Measurements from ENCODE around the gene CLASP2. TPM values are rescaled to one million over a fixed set of nuclear protein-coding genes. Genes with fewer than 3 reads are reported as not detected.

Gene CLASP2
- polyA plus RNA-seq, 3 donors = 10.1 to 16.1 (median 13.9) TPM

GRCh38 chr3:33586402-33586801, 131.7 kb downstream of the CLASP2 start:
- no peak overlapping the region for H3K9ac ChIP-seq (ENCODE audit: insufficient read depth, low read length, poor library complexity, severe bottlenecking)
- intact Hi-C loops (cut with micrococcal nuclease) = no loop called here
- H3K4me1 ChIP-seq (ENCODE audit: control insufficient read depth in 1 of 2, insufficient read depth in 2 of 2, low read length in 2 of 2) = peaks cover 0 to 4% of the 10 kb centered on the region in 2 donors
- H2AFZ ChIP-seq (ENCODE audit: insufficient read depth, low read depth, low read length, poor library complexity, severe bottlenecking) = no peak overlapping the region
- Mint-ChIP-seq H3K4me3 (no peak overlapping the region), H3K27ac (peak overlapping the region in 2 of 7 donors; percentile 8 to 20), H3K4me1 (peaks cover 2% of the 10 kb centered on the region), H3K9me3 (no peaks in the 10 kb centered on the region), H3K36me3 (peaks cover 52 to 75% of the 10 kb centered on the region in 2 donors), H3K27me3 (ENCODE audit: low read depth in 3 of 3) (peaks cover 0 to 2% (median 0%) of the 10 kb centered on the region in 3 donors)
- 80% methylated on average over 1 of the region's 3 CpGs for WGBS (ENCODE audit: insufficient coverage)
- no peak for TF ChIP-seq CTCF (IDR thresholded peaks at IDR 0.05)
- no peaks in the 10 kb centered on the region for H3K27me3 ChIP-seq (ENCODE audit: control insufficient read depth in 2 of 2, insufficient read depth in 2 of 2, low read length in 2 of 2)
- no peaks in the 10 kb centered on the region for H3K9me3 ChIP-seq (replicated peaks in 1 of 2; ENCODE audit: control insufficient read depth in 1 of 2, insufficient read depth in 1 of 2, low read length in 2 of 2)
- H3K27ac ChIP-seq (ENCODE audit: low read depth in 1 of 2, low read length in 2 of 2) = no peak overlapping the region
- H3K36me3 ChIP-seq (replicated peaks in 1 of 2; ENCODE audit: control insufficient read depth in 1 of 2, insufficient read depth in 2 of 2, low read length in 2 of 2) = peaks cover 62 to 84% of the 10 kb centered on the region in 2 donors
- no peaks in the 10 kb centered on the region for H4K20me1 ChIP-seq (ENCODE audit: insufficient read depth, low read length)
- H3K4me2 ChIP-seq (replicated peaks; ENCODE audit: extremely low read depth, low read length, poor library complexity, severe bottlenecking) = no peak overlapping the region
- DNase-seq = no peak
- no peaks in the 10 kb centered on the region for H3K79me2 ChIP-seq (ENCODE audit: insufficient read depth, low read length)
- no peak overlapping the region for H3K4me3 ChIP-seq (replicated peaks in 1 of 3; ENCODE audit: low read depth in 2 of 3, low read length in 3 of 3)

DNA sequence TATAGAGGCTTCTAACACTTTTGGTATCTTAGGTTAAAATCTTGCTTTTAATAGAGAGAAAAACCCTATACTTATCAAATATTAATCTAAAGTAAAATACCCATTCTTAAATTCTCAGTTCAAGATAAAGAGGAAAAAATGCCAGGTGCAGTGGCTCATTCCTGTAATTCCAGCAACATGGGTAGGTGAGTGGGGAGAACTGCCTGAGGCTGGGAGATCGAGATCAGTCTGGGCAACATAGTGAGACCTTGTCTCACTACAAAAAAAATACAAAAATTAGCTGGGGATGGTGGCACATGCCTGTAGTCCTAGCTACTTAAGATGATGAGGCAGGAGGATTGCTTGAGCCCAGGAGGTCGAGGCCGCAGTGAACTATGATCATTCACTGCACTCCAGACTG, 135.8 kb downstream of the CLASP2 start:
- no peaks in the 10 kb centered on the region for H3K27me3 ChIP-seq (ENCODE audit: control insufficient read depth in 2 of 2, insufficient read depth in 2 of 2, low read length in 2 of 2)
- no peak overlapping the region for H3K4me3 ChIP-seq (replicated peaks in 1 of 3; ENCODE audit: low read depth in 2 of 3, low read length in 3 of 3)
- WGBS (ENCODE audit: insufficient coverage) = no CpG with 5 or more reads among the region's 3 CpGs
- no peak for DNase-seq
- Mint-ChIP-seq H3K9me3 (no peaks in the 10 kb centered on the region), H3K27ac (peak overlapping the region in 2 of 7 donors; percentile 46 to 77), H3K4me3 (no peak overlapping the region), H3K27me3 (ENCODE audit: low read depth in 3 of 3) (peaks cover 0 to 2% (median 0%) of the 10 kb centered on the region in 3 donors), H3K4me1 (peaks cover under 1% of the 10 kb centered on the region), H3K36me3 (peaks cover 41 to 60% of the 10 kb centered on the region in 2 donors)
- no peaks in the 10 kb centered on the region for H4K20me1 ChIP-seq (ENCODE audit: insufficient read depth, low read length)
- no peaks in the 10 kb centered on the region for H3K79me2 ChIP-seq (ENCODE audit: insufficient read depth, low read length)
- no peak overlapping the region for H3K9ac ChIP-seq (ENCODE audit: insufficient read depth, low read length, poor library complexity, severe bottlenecking)
- H3K4me1 ChIP-seq (ENCODE audit: control insufficient read depth in 1 of 2, insufficient read depth in 2 of 2, low read length in 2 of 2) = no peaks in the 10 kb centered on the region
- TF ChIP-seq CTCF (IDR thresholded peaks at IDR 0.05) = no peak
- peaks cover 51 to 72% of the 10 kb centered on the region in 2 donors for H3K36me3 ChIP-seq (replicated peaks in 1 of 2; ENCODE audit: control insufficient read depth in 1 of 2, insufficient read depth in 2 of 2, low read length in 2 of 2)
- no peak overlapping the region for H3K4me2 ChIP-seq (replicated peaks; ENCODE audit: extremely low read depth, low read length, poor library complexity, severe bottlenecking)
- H2AFZ ChIP-seq (ENCODE audit: insufficient read depth, low read depth, low read length, poor library complexity, severe bottlenecking) = no peak overlapping the region
- intact Hi-C loops (cut with micrococcal nuclease) = no loop called here
- no peak overlapping the region for H3K27ac ChIP-seq (ENCODE audit: low read depth in 1 of 2, low read length in 2 of 2)
- no peaks in the 10 kb centered on the region for H3K9me3 ChIP-seq (replicated peaks in 1 of 2; ENCODE audit: control insufficient read depth in 1 of 2, insufficient read depth in 1 of 2, low read length in 2 of 2)
